ENCODE measurements around the gene RPS25. TPM values are rescaled to one million over a fixed set of nuclear protein-coding genes. Genes with fewer than 3 reads are reported as not detected.
A peak's percentile ranks its signal among the peaks of the same experiment; 100 is the strongest.

Gene RPS25
- total RNA-seq, 8 experiments from 2014 or later = 941 to 1,612 (median 1,244) TPM

DNA sequence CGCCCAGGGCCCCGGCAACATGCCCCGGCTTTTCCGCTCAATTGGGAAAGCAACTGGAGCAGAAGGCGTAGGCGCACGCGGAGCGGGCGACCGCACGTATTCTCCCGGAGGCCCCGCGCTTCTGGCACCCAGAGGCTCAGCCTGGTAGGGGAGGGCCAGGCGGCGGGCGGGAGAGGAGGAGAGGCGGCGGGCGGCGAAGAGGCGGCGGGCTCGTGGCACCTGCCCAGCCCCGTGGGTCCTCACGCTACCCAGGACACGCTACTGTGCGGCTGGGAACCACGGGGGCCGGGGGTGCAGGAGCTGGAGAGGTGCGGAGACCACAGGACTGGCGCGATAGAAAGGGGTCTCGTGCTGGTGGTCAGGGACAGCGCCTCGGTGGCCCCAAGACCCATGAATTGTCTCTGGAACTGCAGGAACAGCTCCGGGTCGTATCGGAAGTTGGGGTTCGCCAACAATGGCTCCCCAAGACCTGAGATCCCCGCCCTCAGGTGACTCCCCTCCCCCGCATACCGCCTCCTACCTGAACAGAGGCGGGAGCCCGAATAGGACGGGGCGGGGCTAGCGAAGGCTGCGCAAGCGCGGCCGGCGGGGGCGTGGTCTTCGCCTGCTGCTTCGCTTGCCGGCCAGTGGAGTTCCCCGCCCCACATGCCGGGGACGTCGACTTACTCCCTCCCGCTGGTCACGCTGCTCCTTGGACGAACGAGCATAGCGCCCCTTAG lies 12.3 kb upstream of the RPS25 start, which contains the start of gene SLC37A4:
Gene SLC37A4 (minus strand): TSS at position 549 of the 719 bp plus-strand sequence.
- in situ Hi-C loops (cut with MboI; ENCODE audit: low pct_unique_long_range_greater_than_20kb in 2 of 9, low sequenced_read_pairs in 9 of 9, unreplicated experiment in 9 of 9) = no loop called here
- H3K27ac ChIP-seq = peak within 1 kb of the TSS; percentile 18 to 28
- H3K4me1 ChIP-seq (replicated peaks in 1 of 2) = peaks cover 9 to 15% of the 10 kb centered on the region in 2 donors
- peak; percentile 89 to 95 (median 90) for ATAC-seq (replicated peaks in 6 of 8)
- 0% methylated on average over 2 of the region's 67 CpGs; no CpG with 5 or more reads in 9 of the 10 experiments for WGBS, 10 experiments
- H3K4me3 ChIP-seq = peak within 1 kb of the TSS; percentile 58 to 90 (median 79)

DNA sequence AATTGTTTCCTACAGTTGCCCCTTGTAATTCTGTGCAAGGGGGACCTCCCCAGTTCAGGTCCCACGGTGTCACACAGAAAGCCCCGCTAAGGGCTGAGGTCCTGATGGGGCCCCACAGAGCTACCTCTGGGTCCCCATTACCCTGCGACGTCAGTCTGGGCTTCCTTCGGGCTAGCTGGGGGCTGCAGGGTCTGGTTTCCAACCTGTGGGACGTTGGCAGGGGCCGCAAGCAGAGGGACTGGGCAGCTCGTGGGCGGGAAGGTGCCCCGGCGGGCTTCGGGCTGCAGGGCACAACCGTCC lies 11.8 kb upstream of the RPS25 start:
- in situ Hi-C loops (cut with MboI; ENCODE audit: low pct_unique_long_range_greater_than_20kb in 2 of 9, low sequenced_read_pairs in 9 of 9, unreplicated experiment in 9 of 9) = no loop called here
- peaks cover 9 to 15% of the 10 kb centered on the region in 2 donors for H3K4me1 ChIP-seq (replicated peaks in 1 of 2)
- ATAC-seq (replicated peaks in 6 of 8) = peak in 2 of 8 experiments; percentile 12 to 17
- WGBS, 10 experiments = 0 to 34% (median 0%) methylated on average over 4 to 7 of the region's 13 CpGs; no CpG with 5 or more reads in 7 of the 10 experiments
- H3K4me3 ChIP-seq = peak overlapping the region; percentile 58 to 90 (median 79)
- H3K27ac ChIP-seq = peak overlapping the region in 1 of 2 donors; percentile 28

GRCh38 chr11:119029340-119030028 lies 11.3 kb upstream of the RPS25 start:
- Histone ChIP-seq H3K27ac (no peak overlapping the region), H3K4me3 (peak overlapping the region; percentile 58 to 90 (median 79)), H3K4me1 (replicated peaks in 1 of 2) (peaks cover 9 to 15% of the 10 kb centered on the region in 2 donors)
- peak in 1 of 8 experiments; percentile 11 for ATAC-seq (replicated peaks in 6 of 8)
- 0 to 83% (median 12%) methylated on average over 1 to 7 of the region's 10 CpGs; no CpG with 5 or more reads in 4 of the 10 experiments for WGBS, 10 experiments
- in situ Hi-C loops (cut with MboI; ENCODE audit: low pct_unique_long_range_greater_than_20kb in 2 of 9, low sequenced_read_pairs in 9 of 9, unreplicated experiment in 9 of 9) = no loop called here

DNA sequence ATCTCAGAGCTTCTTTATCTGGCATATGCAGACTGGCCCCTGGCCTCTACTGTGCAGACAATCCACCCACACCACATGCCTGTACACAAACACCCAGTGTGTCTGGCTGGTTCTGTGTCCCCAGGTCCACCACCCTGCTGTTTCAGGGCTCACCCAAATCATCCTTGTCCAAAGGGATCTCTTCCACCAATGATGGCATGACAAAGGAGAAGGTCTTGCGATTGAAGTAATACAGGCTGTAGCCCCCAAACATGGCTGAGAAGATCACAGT lies 10.9 kb upstream of the RPS25 start:
- in situ Hi-C loops (cut with MboI; ENCODE audit: low pct_unique_long_range_greater_than_20kb in 2 of 9, low sequenced_read_pairs in 9 of 9, unreplicated experiment in 9 of 9) = no loop called here
- H3K27ac ChIP-seq = no peak overlapping the region
- peak overlapping the region in 3 of 5 donors; percentile 58 to 90 (median 79) for H3K4me3 ChIP-seq
- WGBS, 10 experiments = 25 to 100% (median 50%) methylated on average over 1 of the region's 1 CpG; no CpG with 5 or more reads in 7 of the 10 experiments
- H3K4me1 ChIP-seq (replicated peaks in 1 of 2) = peaks cover 9 to 15% of the 10 kb centered on the region in 2 donors
- no peak for ATAC-seq (replicated peaks in 6 of 8)

GRCh38 chr11:119028346-119029068 lies 10.4 kb upstream of the RPS25 start:
- peaks cover 9 to 15% of the 10 kb centered on the region in 2 donors for H3K4me1 ChIP-seq (replicated peaks in 1 of 2)
- ATAC-seq (replicated peaks in 6 of 8) = no peak
- H3K27ac ChIP-seq = no peak overlapping the region
- no peak overlapping the region for H3K4me3 ChIP-seq
- 40 to 90% (median 63%) methylated on average over 1 to 3 of the region's 9 CpGs; no CpG with 5 or more reads in 3 of the 10 experiments for WGBS, 10 experiments
- in situ Hi-C loops (cut with MboI; ENCODE audit: low pct_unique_long_range_greater_than_20kb in 2 of 9, low sequenced_read_pairs in 9 of 9, unreplicated experiment in 9 of 9) = no loop called here

GRCh38 chr11:119027561-119028345 lies 9.6 kb upstream of the RPS25 start:
- Histone ChIP-seq H3K4me3 (no peak overlapping the region), H3K4me1 (replicated peaks in 1 of 2) (peaks cover 9 to 15% of the 10 kb centered on the region in 2 donors), H3K27ac (no peak overlapping the region)
- no peak for ATAC-seq (replicated peaks in 6 of 8)
- in situ Hi-C loops (cut with MboI; ENCODE audit: low pct_unique_long_range_greater_than_20kb in 2 of 9, low sequenced_read_pairs in 9 of 9, unreplicated experiment in 9 of 9) = no loop called here
- 80 to 100% (median 95%) methylated on average over 1 to 4 of the region's 9 CpGs; no CpG with 5 or more reads in 4 of the 10 experiments for WGBS, 10 experiments

DNA sequence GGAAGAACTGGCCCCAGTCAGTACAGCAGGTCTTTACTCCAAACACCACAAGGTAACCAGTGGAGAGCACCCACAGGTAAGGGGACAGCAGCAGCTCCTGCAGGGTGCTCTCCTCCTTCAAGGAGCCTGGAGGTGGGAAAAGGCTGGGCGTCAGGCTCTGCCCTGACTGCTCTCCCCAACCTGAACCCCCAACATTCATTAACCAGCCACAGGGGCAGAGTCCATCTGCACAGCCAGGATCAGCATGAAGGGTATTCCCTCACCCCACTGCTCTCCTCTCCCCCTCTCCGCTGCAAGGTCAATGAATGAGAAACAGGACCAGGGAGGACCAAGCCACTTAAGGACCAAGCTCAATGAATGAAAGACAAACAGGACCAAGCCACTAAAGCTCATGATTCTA lies 8.8 kb upstream of the RPS25 start:
- Histone ChIP-seq H3K27ac (no peak overlapping the region), H3K4me1 (replicated peaks in 1 of 2) (peaks cover 9 to 15% of the 10 kb centered on the region in 2 donors), H3K4me3 (no peak overlapping the region)
- WGBS, 10 experiments = 100% methylated on average over 1 of the region's 2 CpGs; no CpG with 5 or more reads in 8 of the 10 experiments
- in situ Hi-C loops (cut with MboI; ENCODE audit: low pct_unique_long_range_greater_than_20kb in 2 of 9, low sequenced_read_pairs in 9 of 9, unreplicated experiment in 9 of 9) = no loop called here
- no peak for ATAC-seq (replicated peaks in 6 of 8)

DNA sequence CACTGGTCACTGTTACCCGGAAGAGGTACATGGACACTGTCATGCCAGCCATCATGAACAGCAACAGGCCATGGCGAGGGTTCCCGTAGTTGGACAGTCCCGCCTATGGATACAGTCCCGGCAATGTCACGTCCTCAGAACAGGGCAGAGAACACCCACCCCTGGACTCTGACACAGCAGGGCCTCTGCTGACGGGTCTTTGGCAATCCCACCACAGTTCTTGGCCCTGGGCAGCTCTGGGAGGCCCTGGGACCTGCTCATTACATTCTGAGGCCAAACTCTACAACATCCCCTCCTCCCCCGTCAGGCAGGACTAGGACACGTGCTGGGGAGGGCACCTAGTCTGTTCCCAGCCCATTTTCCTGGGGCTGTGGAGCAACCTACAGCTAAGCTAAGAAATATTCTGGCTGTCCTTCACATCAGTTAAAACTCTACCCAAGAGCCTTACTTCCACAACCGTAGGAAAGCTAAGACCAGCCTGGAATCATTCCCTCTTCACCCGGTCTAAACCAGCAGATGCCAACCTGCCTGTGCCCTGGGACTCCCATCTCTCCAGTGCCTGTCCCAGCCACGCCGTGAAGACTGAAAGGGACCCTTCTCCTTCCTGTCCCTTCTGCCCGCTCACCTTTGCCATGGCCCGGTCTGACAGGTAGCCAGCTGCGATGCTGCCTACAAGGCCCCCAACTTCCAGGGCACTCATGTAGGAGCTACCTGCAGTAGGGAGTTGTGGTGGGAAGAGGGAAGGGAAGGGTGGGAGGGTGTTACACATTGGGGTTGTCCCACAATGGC lies 8.0 kb upstream of the RPS25 start:
- H3K4me1 ChIP-seq (replicated peaks in 1 of 2) = peaks cover 9 to 15% of the 10 kb centered on the region in 2 donors
- H3K4me3 ChIP-seq = no peak overlapping the region
- ATAC-seq (replicated peaks in 6 of 8) = no peak
- 86 to 100% (median 96%) methylated on average over 2 to 10 of the region's 16 CpGs; no CpG with 5 or more reads in 3 of the 10 experiments for WGBS, 10 experiments
- no peak overlapping the region for H3K27ac ChIP-seq
- in situ Hi-C loops (cut with MboI; ENCODE audit: low pct_unique_long_range_greater_than_20kb in 2 of 9, low sequenced_read_pairs in 9 of 9, unreplicated experiment in 9 of 9) = no loop called here

- WGBS, 10 experiments = 80 to 100% (median 95%) methylated on average over 1 to 4 of the region's 5 CpGs; no CpG with 5 or more reads in 3 of the 10 experiments
- in situ Hi-C loops (cut with MboI; ENCODE audit: low pct_unique_long_range_greater_than_20kb in 2 of 9, low sequenced_read_pairs in 9 of 9, unreplicated experiment in 9 of 9) = no loop called here
- Histone ChIP-seq H3K4me1 (replicated peaks in 1 of 2) (peaks cover 9 to 15% of the 10 kb centered on the region in 2 donors), H3K27ac (no peak overlapping the region), H3K4me3 (no peak overlapping the region)
- no peak for ATAC-seq (replicated peaks in 6 of 8)
Measured at GRCh38 chr11:119025541-119025940, 7.4 kb upstream of the RPS25 start.

GRCh38 chr11:119025099-119025473 lies 6.9 kb upstream of the RPS25 start:
- ATAC-seq (replicated peaks in 6 of 8) = no peak
- Histone ChIP-seq H3K27ac (no peak overlapping the region), H3K4me3 (no peak overlapping the region), H3K4me1 (replicated peaks in 1 of 2) (peaks cover 12 to 17% of the 10 kb centered on the region in 2 donors)
- in situ Hi-C loops (cut with MboI; ENCODE audit: low pct_unique_long_range_greater_than_20kb in 2 of 9, low sequenced_read_pairs in 9 of 9, unreplicated experiment in 9 of 9) = no loop called here
- 83 to 100% (median 93%) methylated on average over 1 to 3 of the region's 5 CpGs; no CpG with 5 or more reads in 3 of the 10 experiments for WGBS, 10 experiments

GRCh38 chr11:119024430-119025098 lies 6.4 kb upstream of the RPS25 start:
- H3K27ac ChIP-seq = no peak overlapping the region
- H3K4me1 ChIP-seq (replicated peaks in 1 of 2) = peaks cover 17 to 18% of the 10 kb centered on the region in 2 donors
- no peak overlapping the region for H3K4me3 ChIP-seq
- in situ Hi-C loops (cut with MboI; ENCODE audit: low pct_unique_long_range_greater_than_20kb in 2 of 9, low sequenced_read_pairs in 9 of 9, unreplicated experiment in 9 of 9) = no loop called here
- ATAC-seq (replicated peaks in 6 of 8) = no peak
- WGBS, 10 experiments = 74 to 100% (median 85%) methylated on average over 1 to 11 of the region's 15 CpGs; no CpG with 5 or more reads in 2 of the 10 experiments
